DMS 273 treated with DMSO at 0.1 percent for 48 hours (cell line): ENCODE measurements around the gene ACTR10.

Source experiments
- DNase-seq: peaks from one replicate; lab custom pipeline; 2025; lab: John Stamatoyannopoulos, UW

Gene ACTR10

DNA sequence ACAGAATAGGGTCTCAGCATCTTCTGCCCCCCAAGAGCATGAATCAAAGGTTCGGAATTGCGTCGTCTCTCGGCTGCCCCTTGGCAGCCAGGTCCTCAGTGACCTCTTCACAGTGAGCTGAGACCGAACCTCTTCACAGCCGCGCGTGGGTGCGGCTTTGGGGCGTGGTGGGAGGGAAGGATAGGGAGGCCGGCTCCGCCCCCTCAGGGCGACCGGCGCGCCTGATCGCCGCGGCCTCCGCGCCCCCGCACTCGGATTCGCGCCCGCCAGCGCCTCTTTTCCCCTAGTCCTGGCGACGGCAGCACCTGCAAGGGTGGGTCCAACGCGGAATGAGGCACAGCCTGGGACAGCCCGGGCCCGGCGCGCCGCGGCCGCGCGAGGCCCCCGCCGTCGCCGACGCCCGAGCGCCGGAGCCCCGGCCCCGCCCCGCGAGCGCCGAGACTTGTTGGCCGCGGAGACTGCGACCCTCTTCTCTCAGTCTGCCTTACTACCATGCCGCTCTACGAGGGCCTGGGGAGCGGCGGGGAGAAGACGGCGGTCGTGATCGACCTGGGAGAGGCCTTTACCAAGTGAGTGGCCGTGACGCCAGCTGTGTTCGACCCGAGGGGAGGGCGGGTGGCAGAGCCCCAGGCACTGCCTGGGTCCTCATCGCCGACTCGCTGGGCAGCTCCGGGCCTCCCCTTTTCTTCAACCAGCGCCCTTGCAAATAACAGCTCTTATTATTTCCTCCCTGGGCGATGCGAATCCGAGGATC is at the start of gene ACTR10:
ACTR10 (plus strand) TSS at position 424 of the 754 bp plus-strand sequence; CDS start at position 493, 69 bp downstream.
- DNase-seq = peak; percentile 78

DNA sequence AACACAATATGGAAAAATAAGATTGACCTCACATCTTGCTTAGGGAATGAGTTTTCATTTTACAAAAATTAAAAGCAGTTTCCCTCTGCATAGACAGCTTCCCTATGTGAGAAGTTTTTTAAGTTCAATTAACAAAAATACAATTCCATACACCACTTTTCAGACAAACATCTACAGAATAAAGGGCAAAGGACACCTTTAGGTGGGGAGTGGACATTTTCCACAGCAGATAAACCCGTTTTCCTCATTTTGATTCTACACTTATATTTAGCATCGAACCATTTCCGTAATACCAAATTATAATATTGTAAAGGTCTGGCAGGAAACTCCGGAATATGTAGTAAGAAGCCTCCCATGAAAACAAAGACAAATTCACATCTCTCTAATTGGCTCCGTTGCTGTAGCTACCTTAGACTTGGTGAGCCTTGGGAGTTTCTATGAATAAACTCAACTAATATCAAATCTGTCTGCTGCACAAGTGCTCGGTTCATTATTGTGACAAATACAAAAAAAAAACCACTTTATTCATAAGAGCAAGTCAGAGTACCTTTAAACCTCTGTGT is 49.6 kb upstream of the ACTR10 start:
- DNase-seq = no peak

DNA sequence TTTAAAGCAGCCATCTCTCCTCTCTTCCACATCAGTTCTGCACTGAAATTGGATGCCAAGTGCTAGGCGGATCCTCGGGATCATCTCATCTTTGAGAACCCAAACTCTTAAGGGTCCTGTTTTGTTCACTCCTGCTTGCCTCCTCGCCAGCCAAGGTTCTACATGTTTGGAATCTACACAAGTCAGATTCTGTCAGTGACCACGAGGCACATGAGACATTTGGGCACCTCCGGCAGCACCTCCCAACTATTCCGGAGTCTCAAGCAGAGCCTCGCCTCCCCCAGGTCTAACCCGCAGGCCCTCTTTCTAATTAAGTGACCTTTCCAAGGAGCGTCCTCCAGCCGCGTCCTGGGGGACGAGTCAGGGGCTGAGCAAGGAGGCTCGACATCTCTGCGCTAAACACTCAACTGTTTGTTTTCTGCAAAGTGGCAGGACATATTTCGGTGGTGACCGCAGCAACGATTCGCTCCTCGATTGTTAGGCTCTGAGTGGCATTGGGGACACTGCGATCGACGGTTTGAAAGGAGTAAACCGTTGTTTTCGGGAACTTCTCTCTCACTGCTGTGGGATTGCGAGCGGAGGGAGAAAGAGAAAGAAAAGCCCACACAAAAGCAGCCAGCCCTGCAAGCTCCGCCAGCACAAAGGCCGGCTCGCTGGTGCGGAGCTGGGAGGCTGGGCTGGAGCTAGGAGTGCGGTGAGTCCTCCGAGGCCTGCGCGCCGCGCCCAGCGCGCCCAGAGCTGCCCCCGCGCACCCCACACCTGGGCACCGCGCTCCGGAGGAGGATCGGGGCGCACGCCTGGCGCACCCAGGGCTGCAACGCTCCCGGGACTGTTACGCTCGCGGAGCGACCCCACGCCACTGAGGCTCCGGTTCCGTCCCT is 48.6 kb upstream of the ACTR10 start:
- no peak for DNase-seq

DNA sequence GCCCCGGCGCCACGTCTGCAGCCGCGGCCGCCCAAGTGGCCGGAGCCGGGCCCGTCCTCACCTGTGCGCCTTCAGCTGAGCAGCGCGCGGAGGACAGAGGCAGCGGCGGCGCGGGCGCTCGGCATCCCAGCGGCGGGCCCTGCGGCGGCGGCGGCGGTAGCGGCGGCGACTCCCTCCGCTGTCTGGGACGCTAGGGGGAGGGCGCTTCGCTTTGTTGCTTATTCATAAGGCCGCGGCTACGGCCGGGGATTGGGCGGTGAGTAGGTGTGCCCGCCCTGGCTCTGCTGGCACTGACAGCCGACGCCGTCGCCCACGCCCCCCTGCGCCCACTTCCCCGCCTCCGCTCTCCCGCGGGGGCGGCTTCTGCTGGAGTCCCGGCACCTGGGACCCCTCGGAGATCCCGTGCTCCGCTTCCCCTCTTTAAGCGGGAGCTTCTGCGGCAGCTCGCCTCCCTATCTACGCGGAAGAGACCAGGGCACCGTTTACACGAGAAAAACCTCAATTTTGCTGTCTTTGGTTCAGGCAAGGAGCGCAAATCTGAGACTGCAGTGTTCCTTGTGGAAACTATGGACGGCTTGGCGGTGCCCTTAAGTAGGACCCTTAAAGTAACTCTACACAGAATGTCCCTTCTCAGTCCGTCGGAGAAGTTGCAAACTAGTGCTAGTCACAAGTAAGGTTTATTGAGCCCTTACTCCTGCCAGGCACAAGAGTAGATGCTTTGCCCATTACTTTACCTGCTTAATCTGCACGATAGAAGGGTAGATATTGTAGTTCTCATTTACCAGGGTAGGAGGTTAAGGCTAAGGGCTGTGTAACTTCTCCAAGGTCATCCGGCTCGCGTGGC is 47.7 kb upstream of the ACTR10 start, which contains the start of gene ARMH4:
ARMH4 (minus strand) TSS at position 200 of the 844 bp plus-strand sequence. CDS start 12,855 bp downstream, outside the sequence.
- DNase-seq = peak; percentile 67

DNA sequence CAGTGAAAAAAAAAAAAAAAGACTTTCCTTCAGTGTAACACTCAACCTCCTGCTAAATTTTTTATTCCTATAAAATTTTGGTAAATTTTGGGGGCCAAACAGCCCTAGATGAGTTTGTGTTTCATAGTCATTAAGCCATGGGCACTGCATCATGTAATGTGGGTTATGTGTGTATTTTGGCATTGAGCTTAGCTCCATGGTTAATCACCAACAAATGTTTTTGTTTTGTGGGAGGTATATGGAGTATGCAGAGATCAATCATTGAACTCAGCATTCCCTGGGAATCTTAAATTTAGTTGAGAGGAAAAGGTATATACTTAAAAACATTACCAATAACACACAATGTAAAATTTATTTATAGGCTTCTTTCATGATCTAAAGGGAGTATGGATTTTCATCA is 39.4 kb upstream of the ACTR10 start:
- no peak for DNase-seq

DNA sequence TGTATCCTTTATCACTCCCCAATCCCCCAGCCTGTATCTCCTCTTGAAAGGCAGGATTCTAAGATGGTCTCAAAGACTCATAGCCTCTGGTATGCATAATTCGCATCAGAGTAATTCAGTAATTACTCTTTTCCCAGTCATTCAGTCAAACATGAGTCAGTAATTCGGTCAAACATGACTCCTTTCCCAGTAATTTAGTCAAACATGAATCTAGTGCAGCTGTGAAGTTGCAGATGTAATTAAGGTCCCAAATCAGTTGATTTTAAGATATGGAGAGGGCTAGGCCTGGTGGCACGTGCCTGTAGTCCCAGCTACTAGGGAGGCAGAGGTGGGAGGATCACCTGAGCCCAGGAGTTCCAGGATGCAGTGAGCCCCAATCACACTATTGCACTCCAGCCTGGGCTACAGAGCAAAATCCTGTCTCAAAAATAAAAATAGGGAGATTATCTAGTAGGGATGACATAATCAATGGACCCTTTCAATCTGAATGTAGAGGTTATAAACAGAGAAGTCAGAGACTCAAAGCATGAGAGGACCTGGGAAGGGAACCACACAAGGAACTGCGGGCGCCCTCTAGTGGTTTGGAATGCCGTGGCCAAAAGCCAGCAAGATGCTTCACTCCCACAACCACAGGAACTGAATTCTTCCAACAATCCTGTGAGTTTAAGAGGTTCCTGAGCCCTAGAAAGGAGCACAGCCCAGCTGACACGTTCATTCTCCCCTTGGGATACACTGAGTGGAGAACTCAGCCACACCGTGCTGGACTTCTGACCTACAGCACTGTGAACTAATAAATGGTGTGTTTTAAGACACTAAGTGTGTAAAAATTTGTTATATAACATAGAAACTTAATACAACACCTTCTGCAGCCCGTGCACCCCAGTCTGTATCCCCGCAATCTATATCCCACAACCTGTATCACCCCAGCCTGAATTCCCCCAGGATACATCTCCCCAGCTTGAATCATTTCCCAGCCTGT is 33.7 kb upstream of the ACTR10 start:
- DNase-seq = peak; percentile 16

DNA sequence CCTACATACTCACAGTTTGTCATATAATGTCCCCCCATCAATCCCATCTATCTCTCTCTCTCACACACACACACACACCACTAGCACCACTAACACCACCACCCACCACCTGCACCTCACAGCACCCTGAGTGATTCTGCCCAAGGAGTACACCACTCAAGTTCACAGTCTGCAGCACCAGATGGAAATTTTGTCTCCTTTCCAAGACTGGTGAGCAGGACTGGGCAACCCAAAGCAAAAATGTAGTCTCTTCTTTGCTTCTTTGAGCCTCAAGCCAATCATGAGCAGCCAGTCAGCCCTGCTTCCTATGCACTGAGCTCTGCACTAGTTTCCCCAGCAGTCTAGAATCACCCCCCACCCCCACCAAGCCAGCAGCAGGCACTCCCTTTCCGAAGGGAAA is 32.9 kb upstream of the ACTR10 start:
- peak; percentile 29 for DNase-seq

DNA sequence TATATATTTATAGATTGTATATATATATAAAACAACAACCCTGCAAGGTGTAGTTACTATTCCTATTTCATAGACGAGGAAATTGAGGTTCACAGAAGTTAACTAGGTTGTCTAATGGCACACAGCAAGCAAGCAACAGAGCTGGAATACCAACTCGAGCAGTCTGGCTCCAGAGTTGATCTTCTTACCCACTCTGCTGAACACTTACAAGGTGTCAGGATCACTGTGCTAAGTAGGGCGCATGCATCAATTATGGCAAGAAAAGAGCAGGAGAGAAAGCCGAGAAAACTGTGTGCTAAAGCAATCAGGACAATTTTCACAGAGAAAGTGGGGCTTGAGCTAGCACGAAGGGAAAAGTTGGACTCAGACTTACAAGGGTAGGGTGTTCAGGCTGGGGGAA is 32.1 kb upstream of the ACTR10 start:
- no peak for DNase-seq

DNA sequence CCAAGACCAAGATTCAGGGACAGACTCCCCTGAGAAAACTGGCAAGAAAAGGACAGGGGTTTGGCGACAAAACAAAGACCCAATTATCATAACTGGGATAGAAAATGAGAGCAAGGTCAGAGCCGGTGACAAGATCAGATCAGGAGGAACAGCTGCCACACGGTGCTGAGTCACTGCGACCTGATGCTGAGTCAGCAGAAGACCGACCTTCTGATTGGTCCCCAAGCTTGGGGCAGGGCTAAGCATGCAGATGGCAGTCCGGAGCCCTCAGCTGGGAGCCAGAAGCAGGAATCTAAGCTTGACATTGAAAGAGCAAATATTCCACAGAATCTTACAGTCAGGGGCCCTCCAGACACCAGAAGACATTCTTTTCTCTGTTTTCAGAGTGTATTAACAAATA is 28.9 kb upstream of the ACTR10 start:
- peak; percentile 81 for DNase-seq

DNA sequence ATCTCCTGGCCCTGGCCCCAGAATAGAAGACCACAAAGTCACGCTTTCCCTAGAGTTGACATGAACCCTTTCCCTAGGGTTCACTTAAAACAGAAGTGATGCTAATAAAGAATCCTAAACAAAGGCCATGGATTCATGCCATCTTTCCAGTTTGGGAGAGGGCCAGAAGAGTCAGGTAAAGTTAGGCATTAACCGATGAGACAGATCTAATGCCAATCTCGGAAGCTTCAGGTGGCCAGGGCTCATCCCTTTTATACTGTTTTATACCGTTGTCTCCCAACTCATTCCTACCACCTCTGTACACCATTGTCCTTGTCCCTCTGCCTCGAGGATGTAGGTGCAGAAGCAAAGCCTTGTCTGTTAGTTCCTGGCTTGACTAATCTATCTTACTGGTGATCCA is 22.8 kb upstream of the ACTR10 start:
- no peak for DNase-seq

DNA sequence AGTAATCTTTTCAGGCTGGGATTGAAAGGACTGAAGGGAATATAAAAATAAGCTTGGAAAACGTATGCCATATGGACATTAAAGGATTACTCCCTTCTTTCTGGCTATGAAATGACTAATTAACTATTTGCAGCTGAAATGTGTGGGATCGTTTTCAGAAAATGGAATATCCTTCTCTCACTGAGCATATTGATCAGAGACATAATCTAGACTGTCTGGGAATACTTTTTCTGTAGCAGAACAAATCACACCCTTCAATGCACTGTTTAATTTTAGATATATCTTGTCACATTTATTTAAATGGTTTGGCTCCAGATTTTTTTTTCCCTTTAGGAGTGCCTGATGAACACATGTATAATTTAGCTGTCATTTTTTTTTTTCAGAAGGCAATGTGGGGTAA is 10.8 kb upstream of the ACTR10 start:
- no peak for DNase-seq

DNA sequence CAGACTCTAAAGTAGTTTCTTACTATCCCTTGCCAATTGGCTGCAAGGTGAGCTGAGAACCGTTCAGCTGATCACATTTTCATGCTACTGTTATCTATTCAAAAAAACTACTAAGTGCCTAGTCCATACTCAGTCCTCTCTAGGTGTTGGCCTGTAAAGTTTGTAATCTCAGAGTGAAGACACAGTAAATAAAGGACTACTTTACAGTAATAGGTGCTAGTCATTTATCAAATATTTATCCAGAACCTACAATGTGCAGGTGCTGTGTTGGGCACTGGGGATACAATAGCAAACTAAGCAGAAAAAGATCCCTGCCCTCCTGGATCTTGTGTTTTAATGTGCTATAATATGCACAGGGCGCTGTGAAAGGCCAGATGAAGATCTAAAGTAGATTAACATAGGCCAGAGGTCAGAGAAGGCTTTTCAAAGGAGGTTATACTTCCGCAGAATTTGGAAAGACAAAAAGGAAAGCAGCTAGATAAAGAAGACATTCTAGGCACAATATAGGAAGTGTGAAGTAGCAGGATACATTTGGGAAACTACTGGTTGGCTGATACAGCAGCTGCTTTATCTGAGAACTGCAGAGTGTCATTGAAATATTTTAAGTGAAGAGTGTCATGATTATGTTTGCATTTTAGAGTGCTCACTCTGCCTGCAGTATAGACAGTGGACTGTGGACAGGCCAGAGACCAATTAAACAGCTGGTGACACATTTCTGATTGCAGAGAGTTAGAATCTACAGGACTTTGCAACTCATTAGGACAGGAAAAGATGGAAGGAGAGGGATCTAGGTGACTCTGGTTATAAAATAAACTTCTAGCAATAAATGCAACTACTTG is 8.0 kb upstream of the ACTR10 start:
- DNase-seq = no peak

DNA sequence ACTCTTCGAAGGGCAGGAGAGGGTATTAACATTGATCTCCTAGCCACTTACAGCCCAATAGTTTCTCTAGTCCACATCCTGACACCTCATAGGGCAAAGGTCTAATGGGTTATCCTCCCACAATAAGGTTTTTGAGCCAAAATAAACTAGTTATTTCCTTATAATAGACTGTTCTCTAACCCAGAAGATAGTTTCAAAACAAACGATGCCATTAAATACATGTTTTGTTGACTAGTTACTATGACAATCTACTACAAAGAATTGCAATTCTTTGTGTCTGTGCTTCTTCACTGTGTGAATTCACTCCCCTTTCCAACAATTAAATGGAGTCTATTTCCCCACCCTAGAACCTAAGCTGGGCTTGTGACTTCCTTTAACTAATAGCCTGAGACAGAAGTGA is 6.4 kb upstream of the ACTR10 start:
- no peak for DNase-seq

DNA sequence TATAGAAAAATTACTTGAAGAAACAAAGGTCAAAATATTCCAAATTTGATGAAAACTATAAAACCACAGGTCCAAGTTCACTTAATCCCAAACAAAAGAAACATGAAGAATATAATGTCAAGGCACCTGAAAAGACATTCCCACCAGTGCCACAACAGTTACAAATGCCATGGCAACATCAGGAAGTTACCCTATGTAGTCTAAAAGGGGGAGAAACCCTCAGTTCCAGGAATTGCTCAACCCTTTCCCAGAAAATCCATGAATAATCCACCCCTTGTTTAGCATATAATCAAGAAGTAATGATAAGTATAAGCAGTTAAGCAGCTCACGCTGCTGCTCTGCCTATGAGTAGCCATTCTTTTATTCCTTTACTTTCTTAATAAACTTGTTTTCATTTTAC is 3.8 kb upstream of the ACTR10 start:
- DNase-seq = no peak

DNA sequence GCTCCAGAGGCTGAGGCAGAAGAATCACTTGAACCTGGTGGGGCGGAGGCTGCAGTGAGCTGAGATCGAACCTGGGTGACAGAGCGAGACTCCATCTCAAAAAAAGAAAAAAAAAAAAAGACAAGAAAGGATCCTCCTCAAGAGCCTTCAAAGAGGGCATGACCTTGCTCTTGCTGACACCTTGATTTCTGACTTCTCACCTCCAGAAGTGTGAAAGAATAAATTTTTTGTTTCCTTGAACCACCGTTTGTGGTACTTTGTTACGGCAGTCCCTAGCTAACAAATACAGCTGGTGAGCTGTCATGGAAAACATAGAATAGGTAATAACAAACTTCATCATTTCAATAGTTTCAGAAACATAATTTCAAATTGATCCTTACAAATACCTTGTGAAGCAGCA is 1.9 kb upstream of the ACTR10 start:
- no peak for DNase-seq

DNA sequence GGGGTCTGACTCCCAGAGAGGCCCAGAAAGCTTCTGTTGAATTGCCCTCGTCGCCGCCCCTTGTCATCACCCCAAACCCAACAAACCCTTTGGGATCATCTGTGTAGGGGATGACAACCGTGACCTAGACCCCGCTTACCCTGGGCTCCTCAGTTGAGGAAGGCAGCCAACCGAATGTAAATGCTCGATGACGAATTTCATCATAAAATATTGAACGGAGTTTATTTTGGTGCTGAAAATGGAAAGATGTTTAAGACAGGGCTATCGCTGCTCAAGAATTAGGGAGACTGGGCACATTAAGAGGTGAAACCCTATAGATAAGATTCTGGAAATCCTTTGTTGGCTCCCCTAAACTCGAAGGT is 512 bp downstream of the ACTR10 start:
- DNase-seq = no peak

DNA sequence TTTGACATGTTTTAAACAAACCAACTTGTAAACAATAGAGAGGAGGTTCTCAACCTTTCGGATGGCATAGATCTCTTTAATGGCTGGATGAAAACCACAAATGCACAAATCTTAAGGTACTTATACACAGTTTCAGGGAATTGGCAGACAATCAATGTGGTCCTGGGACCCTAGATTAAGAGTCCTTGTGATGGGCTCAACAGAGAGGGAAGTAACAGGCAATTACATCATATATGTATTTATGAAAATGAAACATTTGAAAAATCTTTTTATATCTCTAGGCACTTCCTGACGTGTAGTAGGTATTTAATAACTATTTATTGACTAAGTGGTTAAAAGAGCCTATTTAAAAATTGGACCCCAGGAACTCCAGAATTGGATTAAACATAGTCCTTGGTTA is 897 bp downstream of the ACTR10 start:
- no peak for DNase-seq

DNA sequence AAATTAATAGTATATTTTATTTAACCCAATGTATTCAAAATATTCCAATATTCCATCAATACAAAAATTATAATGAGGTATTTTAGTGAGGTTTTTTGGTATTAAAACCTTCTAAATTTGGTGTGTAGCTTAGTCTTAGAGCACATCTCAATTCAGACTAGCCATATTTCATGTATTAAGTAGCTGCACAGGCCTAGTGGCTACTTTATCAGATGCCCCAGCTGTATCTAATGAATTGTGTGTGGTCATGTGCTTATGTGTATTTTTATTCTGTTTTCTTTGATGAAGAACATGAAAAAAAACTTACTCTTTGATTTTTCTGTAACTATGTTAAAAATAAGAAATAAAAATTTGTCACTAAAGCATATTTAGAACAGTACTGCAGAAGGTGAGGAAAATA is 13.2 kb downstream of the ACTR10 start:
- no peak for DNase-seq

DNA sequence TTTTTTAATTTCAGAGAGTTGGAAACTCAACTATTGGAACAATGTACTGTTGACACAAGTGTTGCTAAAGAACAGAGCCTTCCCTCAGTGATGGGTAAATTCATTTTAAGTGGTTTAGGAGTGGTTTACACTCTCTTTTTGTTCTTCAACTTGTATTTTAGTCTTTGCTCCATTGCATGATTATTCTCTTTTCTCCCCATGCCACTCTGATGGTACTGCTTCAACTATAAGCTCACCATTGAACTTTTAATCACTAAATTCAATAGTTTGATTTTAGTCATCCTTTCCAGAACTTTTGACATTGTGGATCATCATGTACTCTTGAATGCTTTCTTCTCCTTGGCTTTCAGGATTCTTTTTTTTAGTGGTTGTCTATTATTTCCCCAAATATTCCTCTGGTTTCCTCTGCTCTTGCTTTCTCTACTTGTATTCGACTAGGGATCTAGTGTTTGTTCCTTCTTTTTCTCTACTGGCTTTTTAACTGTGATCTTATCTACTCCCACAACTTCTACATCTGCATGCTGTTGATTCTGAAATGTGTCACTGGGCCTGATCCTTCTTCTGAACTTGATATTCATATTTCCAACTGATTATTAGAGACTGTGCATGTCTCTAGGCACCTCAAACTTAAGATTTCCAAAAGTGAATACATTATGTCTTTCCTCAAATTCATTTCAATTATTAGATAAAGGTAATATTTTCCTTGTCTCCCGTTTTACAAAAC is 15.4 kb downstream of the ACTR10 start:
- no peak for DNase-seq
